Nucleus accumbens (tissue), 56 donors: ENCODE results near the gene PTGES2.

Experiments
- DNase-seq, 56 donors: peaks; one replicate each; lab custom pipeline; 2025; lab: John Stamatoyannopoulos, UW

Gene PTGES2

GRCh38 chr9:128106181-128106939 lies 21.2 kb downstream of the PTGES2 start:
- DNase-seq = no peak

- DNase-seq = no peak
These were observed 21.9 kb downstream of the PTGES2 start for GRCh38 chr9:128105538-128106175.

- DNase-seq = no peak
These were observed 23.3 kb downstream of the PTGES2 start for GRCh38 chr9:128104171-128104618.

- DNase-seq = no peak
These were observed 24.0 kb downstream of the PTGES2 start for GRCh38 chr9:128103589-128103962.

- DNase-seq = peak in 10 of 56 donors; percentile 24 to 56 (median 32)
These were observed 24.5 kb downstream of the PTGES2 start for GRCh38 chr9:128102861-128103588.

- no peak for DNase-seq
These were observed 25.3 kb downstream of the PTGES2 start for GRCh38 chr9:128102196-128102595.

GRCh38 chr9:128101690-128102089 lies 25.8 kb downstream of the PTGES2 start:
- DNase-seq = no peak

GRCh38 chr9:128101231-128101661 lies 26.3 kb downstream of the PTGES2 start:
- DNase-seq = no peak

- DNase-seq = no peak
These were observed 26.9 kb downstream of the PTGES2 start for GRCh38 chr9:128100581-128100980.

GRCh38 chr9:128099932-128100491 lies 27.5 kb downstream of the PTGES2 start:
- peak in 3 of 56 donors; percentile 12 to 41 (median 23) for DNase-seq

GRCh38 chr9:128099231-128099931 lies 28.1 kb downstream of the PTGES2 start:
- DNase-seq = peak in 4 of 56 donors; percentile 26 to 44 (median 30)

GRCh38 chr9:128098297-128099230 lies 29.0 kb downstream of the PTGES2 start:
- peak in 53 of 56 donors; percentile 44 to 98 (median 80) for DNase-seq

GRCh38 chr9:128097543-128098296 lies 29.8 kb downstream of the PTGES2 start:
- DNase-seq = peak in 5 of 56 donors; percentile 19 to 58 (median 43)

- peak in 3 of 56 donors; percentile 12 to 43 (median 29) for DNase-seq
These were observed 30.7 kb downstream of the PTGES2 start for GRCh38 chr9:128096616-128097536.

GRCh38 chr9:128094950-128095544 lies 32.5 kb downstream of the PTGES2 start:
- no peak for DNase-seq

- peak in 55 of 56 donors; percentile 27 to 96 (median 80) for DNase-seq
These were observed 33.2 kb downstream of the PTGES2 start for GRCh38 chr9:128094166-128094949.
